Peyer's patch (tissue), 4 donors: ENCODE measurements around the gene OXA1L.

Experiments used
- POLR2A ChIP-seq, 2 donors: fragments of 450-650 bp; IDR thresholded peaks; one replicate each; pipeline ENCODE4 v1.5.1; 2017; ENCODE audit warnings: antibody characterized with exemption in 2 of 2, mild to moderate bottlenecking in 2 of 2, moderate library complexity in 2 of 2
- TF ChIP-seq, protein P1 (sequence below), 6 experiments: fragments of 450-650 bp in 4 of 6; fragments of 200-600 bp in 2 of 6; sonication (generic) in 1 of 6; IDR thresholded peaks; one replicate each; pipeline ENCODE4 v1.5.1; 2017 to 2019; ENCODE audit warnings: antibody characterized with exemption in 6 of 6, mild to moderate bottlenecking in 3 of 6, moderate library complexity in 1 of 6

DNA sequence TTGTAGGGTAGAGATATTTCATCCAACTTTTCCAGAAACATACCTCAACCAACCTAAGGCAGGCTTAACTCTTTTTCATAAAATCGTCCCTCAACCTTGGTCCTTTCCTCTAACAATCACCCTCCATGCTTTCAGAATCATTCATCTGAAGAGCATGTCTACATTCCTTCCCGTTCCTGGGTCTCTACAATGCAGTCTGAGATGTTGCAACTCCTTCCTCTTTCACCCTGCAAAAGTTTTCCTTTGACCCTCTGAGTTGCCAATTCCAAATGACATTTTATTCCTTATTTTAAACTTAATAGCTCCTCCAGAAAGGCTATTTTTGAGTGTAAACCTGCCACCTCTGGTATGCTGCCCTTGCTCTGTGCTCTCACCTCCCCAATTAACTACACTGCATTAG lies 32.0 kb downstream of the OXA1L start:
- TF ChIP-seq, protein P1, sequence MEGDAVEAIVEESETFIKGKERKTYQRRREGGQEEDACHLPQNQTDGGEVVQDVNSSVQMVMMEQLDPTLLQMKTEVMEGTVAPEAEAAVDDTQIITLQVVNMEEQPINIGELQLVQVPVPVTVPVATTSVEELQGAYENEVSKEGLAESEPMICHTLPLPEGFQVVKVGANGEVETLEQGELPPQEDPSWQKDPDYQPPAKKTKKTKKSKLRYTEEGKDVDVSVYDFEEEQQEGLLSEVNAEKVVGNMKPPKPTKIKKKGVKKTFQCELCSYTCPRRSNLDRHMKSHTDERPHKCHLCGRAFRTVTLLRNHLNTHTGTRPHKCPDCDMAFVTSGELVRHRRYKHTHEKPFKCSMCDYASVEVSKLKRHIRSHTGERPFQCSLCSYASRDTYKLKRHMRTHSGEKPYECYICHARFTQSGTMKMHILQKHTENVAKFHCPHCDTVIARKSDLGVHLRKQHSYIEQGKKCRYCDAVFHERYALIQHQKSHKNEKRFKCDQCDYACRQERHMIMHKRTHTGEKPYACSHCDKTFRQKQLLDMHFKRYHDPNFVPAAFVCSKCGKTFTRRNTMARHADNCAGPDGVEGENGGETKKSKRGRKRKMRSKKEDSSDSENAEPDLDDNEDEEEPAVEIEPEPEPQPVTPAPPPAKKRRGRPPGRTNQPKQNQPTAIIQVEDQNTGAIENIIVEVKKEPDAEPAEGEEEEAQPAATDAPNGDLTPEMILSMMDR (IDR thresholded peaks at IDR 0.05) = no peak
- no peak for TF ChIP-seq POLR2A (IDR thresholded peaks at IDR 0.05)
